Right atrium auricular region (tissue), 2 donors: ENCODE data around the gene C1QTNF6. TPM values are rescaled to one million over a fixed set of nuclear protein-coding genes. Genes with fewer than 3 reads are reported as not detected.

Source experiments
- DNase-seq: peaks from one replicate; pipeline ENCODE4 v3.0.0-alpha.2; 2019; ENCODE audit warnings: low spot score
- H3K27ac ChIP-seq, 2 donors: fragments of 200-600 bp; sonication (generic); 1 replicate in 1 of 2; 2 replicates in 1 of 2; pipeline ENCODE4 v1.5.1; 2016 to 2019
- H3K27me3 ChIP-seq, 2 donors: fragments of 200-600 bp; sonication (generic); one replicate each; pipeline versions ENCODE4 v1.5.1 to v1.6.0; 2017 to 2019
- H3K36me3 ChIP-seq: fragments of 200-600 bp; sonication (generic); one replicate; pipeline ENCODE4 v1.5.1; 2016
- H3K4me1 ChIP-seq, 2 donors: fragments of 200-600 bp; sonication (generic); one replicate each; pipeline versions ENCODE4 v1.5.1 to v1.6.0; 2017 to 2019
- H3K4me3 ChIP-seq, 2 donors: fragments of 200-600 bp; sonication (generic); 1 replicate in 1 of 2; 2 replicates in 1 of 2; pipeline ENCODE4 v1.5.1; 2017 to 2019; ENCODE audit warnings: mild to moderate bottlenecking in 1 of 2, moderate library complexity in 1 of 2
- H3K9me3 ChIP-seq, 2 donors: fragments of 200-600 bp; sonication (generic); one replicate each; pipeline ENCODE4 v1.5.1; 2019
- total RNA-seq, 2 donors: library from RNA; depleted of rRNA; stranded (reverse); fragments of >200 nt; gene quantifications; one replicate each; pipeline ENCODE4 v1.1.0, GENCODE V29; 2016
- TF ChIP-seq, protein P1 (sequence below), 2 donors: fragments of 200-600 bp; sonication (generic); IDR thresholded peaks; one replicate each; pipeline ENCODE4 v1.5.1; 2019; ENCODE audit warnings: antibody characterized with exemption in 2 of 2

C1QTNF6 gene
- total RNA-seq, 2 donors from 2014 or later, result 1.6 to 2.2 TPM

- no peak for DNase-seq
- no peaks in the 10 kb centered on the region for H3K9me3 ChIP-seq
- peaks cover 0 to 45% of the 10 kb centered on the region in 2 donors for H3K4me1 ChIP-seq
- H3K4me3 ChIP-seq, result no peak overlapping the region
- no peak overlapping the region for H3K27ac ChIP-seq
- H3K27me3 ChIP-seq, result no peaks in the 10 kb centered on the region
- TF ChIP-seq, protein P1, sequence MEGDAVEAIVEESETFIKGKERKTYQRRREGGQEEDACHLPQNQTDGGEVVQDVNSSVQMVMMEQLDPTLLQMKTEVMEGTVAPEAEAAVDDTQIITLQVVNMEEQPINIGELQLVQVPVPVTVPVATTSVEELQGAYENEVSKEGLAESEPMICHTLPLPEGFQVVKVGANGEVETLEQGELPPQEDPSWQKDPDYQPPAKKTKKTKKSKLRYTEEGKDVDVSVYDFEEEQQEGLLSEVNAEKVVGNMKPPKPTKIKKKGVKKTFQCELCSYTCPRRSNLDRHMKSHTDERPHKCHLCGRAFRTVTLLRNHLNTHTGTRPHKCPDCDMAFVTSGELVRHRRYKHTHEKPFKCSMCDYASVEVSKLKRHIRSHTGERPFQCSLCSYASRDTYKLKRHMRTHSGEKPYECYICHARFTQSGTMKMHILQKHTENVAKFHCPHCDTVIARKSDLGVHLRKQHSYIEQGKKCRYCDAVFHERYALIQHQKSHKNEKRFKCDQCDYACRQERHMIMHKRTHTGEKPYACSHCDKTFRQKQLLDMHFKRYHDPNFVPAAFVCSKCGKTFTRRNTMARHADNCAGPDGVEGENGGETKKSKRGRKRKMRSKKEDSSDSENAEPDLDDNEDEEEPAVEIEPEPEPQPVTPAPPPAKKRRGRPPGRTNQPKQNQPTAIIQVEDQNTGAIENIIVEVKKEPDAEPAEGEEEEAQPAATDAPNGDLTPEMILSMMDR (IDR thresholded peaks at IDR 0.05), result no peak
- no peaks in the 10 kb centered on the region for H3K36me3 ChIP-seq
Observed at GRCh38 chr22:37183432-37184379, 4.3 kb downstream of the C1QTNF6 start.

- DNase-seq, result no peak
- Histone ChIP-seq H3K27ac (no peak overlapping the region), H3K9me3 (no peaks in the 10 kb centered on the region), H3K36me3 (no peaks in the 10 kb centered on the region), H3K4me3 (no peak overlapping the region), H3K4me1 (peaks cover 0 to 45% of the 10 kb centered on the region in 2 donors), H3K27me3 (no peaks in the 10 kb centered on the region)
- TF ChIP-seq, protein P1 (IDR thresholded peaks at IDR 0.05), result no peak
Observed at GRCh38 chr22:37182949-37183245, 5.2 kb downstream of the C1QTNF6 start.

GRCh38 chr22:37182101-37182948 lies 5.7 kb downstream of the C1QTNF6 start:
- H3K27me3 ChIP-seq, result no peaks in the 10 kb centered on the region
- no peak for DNase-seq
- no peak overlapping the region for H3K27ac ChIP-seq
- H3K4me1 ChIP-seq, result peaks cover 0 to 45% of the 10 kb centered on the region in 2 donors
- no peaks in the 10 kb centered on the region for H3K36me3 ChIP-seq
- H3K4me3 ChIP-seq, result no peak overlapping the region
- TF ChIP-seq, protein P1 (IDR thresholded peaks at IDR 0.05), result no peak
- no peaks in the 10 kb centered on the region for H3K9me3 ChIP-seq

- DNase-seq, result no peak
- Histone ChIP-seq H3K27me3 (no peaks in the 10 kb centered on the region), H3K4me1 (peaks cover 0 to 45% of the 10 kb centered on the region in 2 donors)
Observed at GRCh38 chr22:37181681-37182080, 6.4 kb downstream of the C1QTNF6 start.

GRCh38 chr22:37180531-37181231 lies 7.4 kb downstream of the C1QTNF6 start:
- no peaks in the 10 kb centered on the region for H3K27me3 ChIP-seq
- H3K36me3 ChIP-seq, result no peaks in the 10 kb centered on the region
- no peak overlapping the region for H3K4me3 ChIP-seq
- peaks cover 0 to 47% of the 10 kb centered on the region in 2 donors for H3K4me1 ChIP-seq
- H3K27ac ChIP-seq, result no peak overlapping the region
- no peak for DNase-seq
- no peaks in the 10 kb centered on the region for H3K9me3 ChIP-seq
- TF ChIP-seq, protein P1 (IDR thresholded peaks at IDR 0.05), result no peak

More at GRCh38 chr22:37181681-37182080, 6.4 kb downstream of the C1QTNF6 start:
- TF ChIP-seq, protein P1 (IDR thresholded peaks at IDR 0.05), result no peak
- H3K4me3 ChIP-seq, result no peak overlapping the region
- H3K36me3 ChIP-seq, result no peaks in the 10 kb centered on the region
- no peak overlapping the region for H3K27ac ChIP-seq
- H3K9me3 ChIP-seq, result no peaks in the 10 kb centered on the region
